ENCODE measurements around the gene ERCC4.

GRCh38 chr16:13883881-13884280 is 36.1 kb upstream of the ERCC4 start:
- no peak for TF ChIP-seq CTCF (conservative IDR thresholded peaks at IDR 0.05 in 1 of 2, IDR thresholded peaks at IDR 0.05 in 1 of 2; ENCODE audit: low read depth in 1 of 2, low read length in 2 of 2)
- TF ChIP-seq EZH2 (IDR thresholded peaks at IDR 0.05; ENCODE audit: low read length, missing control alignments) = no peak
